Measurements from ENCODE around the gene COMMD4. TPM values are rescaled to one million over a fixed set of nuclear protein-coding genes. Genes with fewer than 3 reads are reported as not detected.
A peak's percentile ranks its signal among the peaks of the same experiment; 100 is the strongest.
"Not testable (repeated sequence)": the region's sequence is repeated elsewhere in the genome, so short reads cannot be mapped to it uniquely, and the experiment has no call there.

The COMMD4 gene
- total RNA-seq, 1 experiment from 2014 or later: 109 TPM

GRCh38 chr15:75339531-75340240 is 3.8 kb downstream of the COMMD4 start:
- peaks cover 22% of the 10 kb centered on the region for H3K36me3 Mint-ChIP-seq (ENCODE audit: insufficient read depth, unreplicated experiment)
- no peaks in the 10 kb centered on the region for H3K9me3 Mint-ChIP-seq (ENCODE audit: low read depth, unreplicated experiment)
- H3K4me1 Mint-ChIP-seq (ENCODE audit: low read depth, unreplicated experiment): peaks cover 8% of the 10 kb centered on the region
- no peak for DNase-seq
- TSS peak; percentile 28 for BruUV-seq (replicated peaks)
- H3K27me3 Mint-ChIP-seq (ENCODE audit: unreplicated experiment): no peaks in the 10 kb centered on the region
- CTCF ChIA-PET: no interaction called here
- H3K4me3 Mint-ChIP-seq (ENCODE audit: low read depth, unreplicated experiment): no peak overlapping the region
- intact Hi-C loops (cut with micrococcal nuclease; ENCODE audit: unreplicated experiment): no loop called here
- TF ChIP-seq CTCF (IDR thresholded peaks at IDR 0.05; ENCODE audit: unreplicated experiment): no peak
- no peak overlapping the region for H3K27ac Mint-ChIP-seq (ENCODE audit: unreplicated experiment)

- Mint-ChIP-seq H3K4me3 (ENCODE audit: low read depth, unreplicated experiment) (no peak overlapping the region), H3K27ac (ENCODE audit: unreplicated experiment) (no peak overlapping the region), H3K27me3 (ENCODE audit: unreplicated experiment) (no peaks in the 10 kb centered on the region), H3K4me1 (ENCODE audit: low read depth, unreplicated experiment) (peaks cover 7% of the 10 kb centered on the region), H3K36me3 (ENCODE audit: insufficient read depth, unreplicated experiment) (peaks cover 10% of the 10 kb centered on the region), H3K9me3 (ENCODE audit: low read depth, unreplicated experiment) (no peaks in the 10 kb centered on the region)
- no peak for DNase-seq
- CTCF ChIA-PET: no interaction called here
- BruUV-seq (replicated peaks): no TSS peak
- no peak for TF ChIP-seq CTCF (IDR thresholded peaks at IDR 0.05; ENCODE audit: unreplicated experiment)
- intact Hi-C loops (cut with micrococcal nuclease; ENCODE audit: unreplicated experiment): no loop called here
Observed at GRCh38 chr15:75342221-75342620, 6.4 kb downstream of the COMMD4 start.

- DNase-seq; H3K9me3 Mint-ChIP-seq (ENCODE audit: low read depth, unreplicated experiment); CTCF ChIA-PET; H3K27ac Mint-ChIP-seq (ENCODE audit: unreplicated experiment); H3K4me3 Mint-ChIP-seq (ENCODE audit: low read depth, unreplicated experiment); intact Hi-C loops (cut with micrococcal nuclease; ENCODE audit: unreplicated experiment); BruUV-seq (replicated peaks): not testable (repeated sequence)
- peaks cover 13% of the 10 kb centered on the region for H3K27me3 Mint-ChIP-seq (ENCODE audit: unreplicated experiment)
- H3K4me1 Mint-ChIP-seq (ENCODE audit: low read depth, unreplicated experiment): peaks cover 11% of the 10 kb centered on the region
- H3K36me3 Mint-ChIP-seq (ENCODE audit: insufficient read depth, unreplicated experiment): peaks cover 27% of the 10 kb centered on the region
Observed at GRCh38 chr15:75343953-75344352, 8.1 kb downstream of the COMMD4 start.

GRCh38 chr15:75346796-75347221 is 10.9 kb downstream of the COMMD4 start, which contains the start of gene NEIL1:
TSS of gene NEIL1 (plus strand) at chr15:75347039. CDS start at chr15:75348906, 1,867 bp downstream.
- Mint-ChIP-seq H3K9me3 (ENCODE audit: low read depth, unreplicated experiment) (no peaks in the 10 kb centered on the region), H3K4me1 (ENCODE audit: low read depth, unreplicated experiment) (peaks cover 13% of the 10 kb centered on the region), H3K4me3 (ENCODE audit: low read depth, unreplicated experiment) (peak within 1 kb of the TSS; percentile 81), H3K27me3 (ENCODE audit: unreplicated experiment) (peaks cover 15% of the 10 kb centered on the region), H3K36me3 (ENCODE audit: insufficient read depth, unreplicated experiment) (peaks cover 45% of the 10 kb centered on the region), H3K27ac (ENCODE audit: unreplicated experiment) (peak within 1 kb of the TSS; percentile 25)
- peak; percentile 15 for DNase-seq
- no peak for TF ChIP-seq CTCF (IDR thresholded peaks at IDR 0.05; ENCODE audit: unreplicated experiment)
- intact Hi-C loops (cut with micrococcal nuclease; ENCODE audit: unreplicated experiment): no loop called here
- BruUV-seq (replicated peaks): no TSS peak
- CTCF ChIA-PET: interaction anchor here (1.6 kb wide), 1 partner anchor 21 kb away, joined by 6 read pairs; the partner anchor contains the start of gene MAN2C1
